CD4-positive, alpha-beta T cell treated with Interleukin-2 at 100 ng/mL for 4 hours (primary cell): ENCODE results near the gene MOCS3.

Experiments used
- DNase-seq: peaks from one replicate; pipeline ENCODE4 v3.0.0-alpha.2; 2020; ENCODE audit warnings: low spot score

Gene MOCS3, protein sequence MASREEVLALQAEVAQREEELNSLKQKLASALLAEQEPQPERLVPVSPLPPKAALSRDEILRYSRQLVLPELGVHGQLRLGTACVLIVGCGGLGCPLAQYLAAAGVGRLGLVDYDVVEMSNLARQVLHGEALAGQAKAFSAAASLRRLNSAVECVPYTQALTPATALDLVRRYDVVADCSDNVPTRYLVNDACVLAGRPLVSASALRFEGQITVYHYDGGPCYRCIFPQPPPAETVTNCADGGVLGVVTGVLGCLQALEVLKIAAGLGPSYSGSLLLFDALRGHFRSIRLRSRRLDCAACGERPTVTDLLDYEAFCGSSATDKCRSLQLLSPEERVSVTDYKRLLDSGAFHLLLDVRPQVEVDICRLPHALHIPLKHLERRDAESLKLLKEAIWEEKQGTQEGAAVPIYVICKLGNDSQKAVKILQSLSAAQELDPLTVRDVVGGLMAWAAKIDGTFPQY

DNA sequence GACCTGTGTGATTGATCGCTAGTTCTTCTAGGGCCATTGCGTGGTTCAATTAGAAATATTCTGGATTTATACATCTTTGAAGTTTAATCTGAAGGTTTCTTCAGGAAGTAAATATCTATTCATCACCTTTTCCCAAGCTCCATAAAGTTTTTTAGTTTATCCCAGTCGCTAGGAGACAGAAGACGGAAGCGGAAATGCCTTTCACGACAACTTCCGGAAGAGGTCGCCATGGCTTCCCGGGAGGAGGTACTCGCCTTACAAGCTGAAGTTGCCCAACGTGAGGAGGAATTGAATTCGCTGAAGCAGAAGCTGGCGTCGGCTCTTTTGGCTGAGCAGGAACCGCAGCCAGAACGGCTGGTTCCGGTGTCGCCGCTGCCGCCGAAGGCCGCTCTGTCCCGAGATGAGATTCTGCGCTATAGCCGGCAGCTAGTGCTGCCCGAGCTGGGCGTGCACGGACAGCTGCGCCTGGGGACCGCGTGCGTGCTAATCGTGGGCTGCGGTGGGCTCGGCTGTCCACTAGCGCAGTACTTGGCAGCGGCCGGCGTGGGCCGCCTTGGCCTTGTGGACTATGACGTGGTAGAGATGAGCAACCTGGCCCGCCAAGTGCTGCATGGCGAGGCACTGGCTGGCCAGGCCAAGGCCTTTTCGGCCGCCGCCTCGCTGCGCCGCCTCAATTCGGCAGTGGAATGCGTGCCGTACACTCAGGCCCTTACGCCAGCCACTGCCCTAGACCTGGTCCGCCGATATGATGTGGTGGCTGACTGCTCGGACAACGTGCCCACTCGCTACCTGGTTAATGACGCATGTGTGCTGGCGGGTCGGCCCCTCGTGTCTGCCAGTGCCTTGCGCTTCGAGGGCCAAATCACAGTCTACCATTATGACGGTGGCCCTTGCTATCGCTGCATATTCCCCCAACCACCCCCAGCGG, at the start of gene MOCS3:
Gene MOCS3, plus strand, starts transcription at position 204 of the 928 bp plus-strand sequence. Its CDS starts 25 bp downstream, at position 229.
- DNase-seq: peak; percentile 86

DNA sequence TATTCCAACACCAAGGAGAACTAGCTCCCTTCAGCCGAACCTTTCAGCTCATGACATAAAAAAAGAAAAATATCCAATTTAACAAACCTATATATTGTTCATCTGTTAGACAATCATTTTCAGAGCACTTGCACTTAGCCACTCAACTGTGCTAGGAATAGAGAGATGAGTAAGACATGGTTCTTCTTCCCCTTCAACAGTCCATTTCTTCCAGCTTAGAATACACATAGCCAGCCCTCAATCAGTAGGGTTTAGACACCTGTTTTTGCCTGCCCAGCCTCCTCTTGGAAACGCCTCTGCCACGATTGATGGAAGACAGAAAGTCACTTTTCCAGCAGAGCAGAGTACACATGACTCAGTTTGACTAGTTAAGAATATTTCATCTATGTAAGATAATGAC, 49.2 kb upstream of the MOCS3 start:
- no peak for DNase-seq

DNA sequence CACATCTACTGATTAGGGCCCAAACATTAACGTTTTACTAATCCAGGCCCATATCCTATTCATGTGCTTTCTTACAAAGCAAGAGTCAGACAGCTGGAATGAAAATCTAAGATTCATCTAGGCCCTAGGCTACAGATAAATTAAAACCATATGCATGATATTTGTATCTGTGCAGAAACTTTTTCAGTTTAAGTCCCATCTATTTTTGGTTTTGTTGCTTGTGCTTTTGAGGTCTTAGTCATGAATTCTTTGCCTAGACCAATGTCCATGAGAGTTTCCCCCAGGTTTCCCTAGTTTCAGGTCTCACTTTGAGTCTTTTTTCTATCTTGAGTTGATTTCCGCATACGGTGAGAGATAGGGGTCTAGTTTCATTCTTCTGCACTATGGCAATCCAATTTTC, 47.6 kb upstream of the MOCS3 start:
- no peak for DNase-seq

DNA sequence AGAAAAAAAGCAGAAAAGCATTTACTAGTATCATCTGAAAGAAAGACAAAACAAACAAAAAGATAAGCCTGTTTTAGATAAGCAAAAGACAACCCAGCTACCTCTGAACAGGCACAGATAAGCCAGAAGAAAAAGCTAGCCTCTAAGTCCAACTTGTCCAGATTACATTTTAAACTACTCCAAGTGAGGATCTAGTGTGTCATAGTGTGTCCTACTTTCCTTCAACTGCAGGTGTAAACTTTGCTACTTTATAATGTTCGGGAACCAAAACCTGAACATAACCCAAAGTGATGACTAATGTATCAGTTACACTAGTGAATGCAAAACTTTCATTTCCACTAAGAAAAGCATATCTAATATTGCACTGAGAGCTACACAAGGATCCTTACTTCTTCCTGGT, 46.9 kb upstream of the MOCS3 start:
- no peak for DNase-seq

DNA sequence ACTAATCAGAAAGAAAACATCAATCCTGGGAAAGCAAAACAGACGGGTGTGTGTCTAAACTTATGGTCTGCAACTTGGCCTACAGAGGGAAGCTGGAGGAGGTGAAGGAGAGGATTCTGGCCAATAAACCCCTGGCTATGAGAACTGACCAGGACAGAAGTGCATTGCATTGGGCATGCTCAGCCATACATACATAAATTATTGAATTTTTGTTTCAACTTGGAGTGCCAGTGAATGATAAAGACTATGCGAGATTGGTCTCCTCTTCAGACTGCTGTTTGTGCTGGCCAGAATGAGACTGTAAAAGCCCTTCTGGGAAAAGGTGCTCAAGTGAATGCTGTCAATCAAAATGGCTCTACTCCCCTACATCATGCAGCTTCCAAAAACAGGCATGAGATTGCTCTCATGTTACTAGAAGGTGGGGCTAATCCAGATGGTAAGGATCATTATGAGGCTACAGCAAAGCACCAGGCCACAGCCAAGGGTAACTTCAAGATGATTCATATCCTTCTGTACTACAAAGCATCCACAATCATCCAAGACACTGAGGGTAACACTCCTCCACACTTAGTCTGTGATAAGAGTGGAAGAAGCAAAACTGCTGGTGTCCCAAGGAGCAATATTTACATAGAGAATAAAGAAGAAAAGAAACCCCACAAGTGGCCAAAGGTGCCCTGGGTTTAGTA, 44.8 kb upstream of the MOCS3 start:
- peak; percentile 28 for DNase-seq

DNA sequence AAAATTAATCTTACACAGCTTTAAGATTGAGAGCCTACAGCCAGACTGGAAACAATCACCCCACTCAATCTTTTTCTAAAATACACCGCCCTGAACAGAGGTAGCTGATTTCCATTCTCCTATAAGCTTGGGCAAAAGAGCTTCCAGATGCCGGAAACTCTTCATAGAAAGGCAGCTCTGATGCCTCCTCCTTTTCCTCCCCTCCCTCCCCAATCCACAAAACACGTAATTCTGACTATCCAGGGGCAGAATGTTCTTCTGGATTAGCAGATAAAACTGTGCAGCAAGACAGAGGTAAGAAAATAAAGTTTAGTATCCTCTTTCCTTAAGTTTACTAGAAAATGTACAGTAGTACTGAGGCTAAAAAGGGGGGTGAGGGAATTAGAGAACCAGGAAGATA, 43.2 kb upstream of the MOCS3 start:
- DNase-seq: no peak

DNA sequence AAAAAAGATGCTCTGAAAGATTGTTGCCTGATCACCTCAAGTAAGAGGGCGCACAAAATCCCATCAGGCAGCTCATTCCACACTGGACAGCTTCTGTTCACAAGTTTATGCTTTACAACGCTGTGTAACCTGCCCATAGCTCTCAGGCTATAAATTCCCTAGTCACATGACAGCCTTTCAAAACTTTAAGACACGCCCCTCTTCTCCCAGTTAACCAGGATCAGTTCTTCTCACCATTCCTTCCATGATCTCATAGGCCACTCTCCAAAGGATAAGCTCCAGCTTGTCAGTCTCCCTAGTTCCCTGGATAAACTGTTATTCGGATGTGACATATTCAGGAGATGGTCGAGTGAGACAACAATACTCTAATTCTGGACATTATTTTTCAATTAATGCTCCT, 42.4 kb upstream of the MOCS3 start:
- no peak for DNase-seq

DNA sequence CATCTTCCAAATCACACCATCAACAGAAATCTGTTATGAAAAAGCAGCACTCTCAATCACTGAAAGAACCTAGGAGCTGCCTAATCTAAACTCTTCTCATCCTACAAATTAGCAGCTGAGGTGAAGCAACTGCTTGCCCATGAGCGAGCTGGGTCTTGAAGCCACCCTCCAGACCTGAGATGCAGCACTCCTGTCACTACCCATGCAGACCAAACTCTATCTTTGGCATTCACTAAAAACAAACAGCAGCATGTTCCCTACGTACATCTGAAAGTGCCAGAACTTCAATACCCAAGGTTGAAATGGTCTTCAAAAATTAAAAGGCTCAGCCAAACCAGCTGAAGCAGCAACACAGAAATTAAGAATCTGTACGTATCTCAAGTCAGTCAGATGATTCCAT, 41.7 kb upstream of the MOCS3 start:
- no peak for DNase-seq

DNA sequence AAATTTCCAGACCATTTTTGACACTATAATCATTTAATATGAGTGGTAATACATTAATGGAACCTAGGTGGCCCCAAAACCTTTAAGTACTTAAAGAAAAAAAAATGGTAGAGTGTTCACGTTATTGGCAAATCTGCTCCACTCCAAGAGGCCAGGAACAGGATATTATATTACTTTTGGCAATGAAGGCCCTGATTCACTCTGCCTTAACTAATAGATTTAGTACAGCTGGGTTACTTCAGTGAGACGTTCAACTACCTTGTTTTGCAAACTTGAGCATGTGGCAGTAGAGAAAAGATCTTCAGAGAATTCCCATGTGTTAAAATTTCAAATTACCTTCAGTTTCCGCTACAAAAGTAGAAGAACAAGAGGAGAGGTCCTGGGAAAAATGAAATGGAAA, 40.2 kb upstream of the MOCS3 start:
- no peak for DNase-seq

DNA sequence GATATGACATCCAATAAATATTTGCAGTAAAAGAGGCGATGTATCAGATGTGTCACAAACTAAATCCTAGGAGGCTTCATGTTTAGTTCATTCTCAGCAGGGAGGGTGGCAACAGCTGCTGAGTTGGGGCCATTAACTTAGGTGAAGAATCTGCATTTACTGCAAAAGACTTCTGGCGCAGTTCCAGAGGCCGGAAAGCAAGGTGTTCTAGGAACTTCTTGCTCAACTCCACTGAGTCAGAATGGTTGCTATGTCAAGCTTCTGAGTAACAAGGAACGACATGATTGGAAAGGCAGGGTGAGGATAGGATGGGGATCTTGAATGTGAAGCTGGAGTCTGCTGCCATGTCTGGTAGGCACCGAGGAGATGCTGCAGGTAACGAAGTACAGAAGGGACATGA, 39.1 kb upstream of the MOCS3 start:
- DNase-seq: peak; percentile 27

DNA sequence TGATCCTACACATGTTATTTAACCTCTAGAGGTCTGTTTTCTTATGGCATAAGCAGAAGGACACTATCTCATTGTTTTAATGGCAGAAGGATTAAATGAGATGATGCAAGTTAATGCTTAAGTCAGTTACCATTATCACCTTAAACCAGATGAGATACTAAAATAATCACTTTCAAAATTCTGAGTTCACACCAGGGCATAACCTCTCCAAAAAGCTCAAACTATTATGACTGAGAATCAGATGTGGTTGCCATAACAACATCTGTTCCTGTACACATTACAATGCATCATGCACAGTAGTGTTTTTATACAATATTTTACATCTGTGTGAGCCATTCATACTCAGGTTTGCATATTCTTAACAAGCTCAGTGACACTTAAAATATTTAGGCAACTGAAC, 37.6 kb upstream of the MOCS3 start:
- peak; percentile 56 for DNase-seq

DNA sequence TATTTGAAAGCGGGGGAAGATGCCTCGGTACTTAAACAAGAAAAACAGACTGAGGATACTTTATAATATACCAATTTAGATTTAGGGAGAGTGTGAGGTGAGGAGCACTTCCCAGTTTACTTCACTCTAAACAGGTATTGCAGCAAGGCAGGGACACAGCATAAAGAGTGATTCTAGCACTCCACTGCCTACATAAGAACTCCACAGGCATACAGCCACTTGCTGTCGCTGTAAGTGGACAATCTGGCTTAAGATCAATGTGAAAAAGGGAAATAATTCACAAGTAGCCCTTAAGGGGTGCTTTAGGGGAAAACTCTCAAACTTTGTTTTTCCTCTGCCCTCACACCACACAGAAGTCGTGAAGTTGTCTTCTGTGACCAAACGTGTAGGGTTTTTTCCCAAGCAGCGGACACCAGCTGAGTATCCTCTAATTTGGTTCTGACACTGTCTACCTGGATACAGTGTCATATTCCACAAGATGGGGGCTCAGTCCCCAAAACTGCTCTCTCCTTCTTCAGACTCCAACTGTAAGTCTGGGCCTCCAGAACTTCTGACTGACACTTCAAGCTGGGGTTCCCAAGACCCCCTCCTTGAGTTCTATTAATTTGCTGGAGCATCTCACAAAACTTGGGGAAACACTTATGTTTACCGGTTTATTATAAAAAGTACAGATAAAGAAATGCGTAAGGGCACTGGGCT, 36.7 kb upstream of the MOCS3 start:
- no peak for DNase-seq

DNA sequence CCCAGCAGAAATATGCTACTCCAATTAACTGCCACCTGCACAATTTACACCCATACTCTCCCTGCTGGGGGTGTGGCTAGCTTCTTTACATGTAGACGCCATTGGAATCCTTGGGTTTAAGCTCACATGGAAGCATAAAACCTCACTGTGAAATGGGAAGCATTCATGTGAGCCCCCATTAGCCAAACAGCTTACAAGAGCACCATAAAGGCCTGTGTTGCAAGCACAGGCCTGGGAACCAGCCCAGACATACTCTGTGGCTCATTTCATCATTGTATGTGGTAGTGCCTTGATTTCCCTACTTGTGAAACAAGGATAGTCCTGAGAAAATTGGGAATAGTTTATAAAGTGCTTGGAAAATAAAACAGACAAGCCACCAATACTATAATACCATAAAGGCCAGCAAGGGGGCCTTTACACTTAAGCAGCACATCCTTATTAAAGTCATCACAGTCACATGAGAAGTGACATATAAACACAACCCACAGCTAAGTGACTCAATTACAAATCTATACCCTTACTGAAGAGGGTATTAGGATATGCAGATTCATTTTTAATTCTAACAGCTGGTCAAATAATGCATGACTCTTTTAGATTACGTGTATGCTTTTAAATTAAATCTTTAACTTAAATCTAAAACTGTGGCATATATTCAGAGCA, 34.2 kb upstream of the MOCS3 start:
- no peak for DNase-seq

DNA sequence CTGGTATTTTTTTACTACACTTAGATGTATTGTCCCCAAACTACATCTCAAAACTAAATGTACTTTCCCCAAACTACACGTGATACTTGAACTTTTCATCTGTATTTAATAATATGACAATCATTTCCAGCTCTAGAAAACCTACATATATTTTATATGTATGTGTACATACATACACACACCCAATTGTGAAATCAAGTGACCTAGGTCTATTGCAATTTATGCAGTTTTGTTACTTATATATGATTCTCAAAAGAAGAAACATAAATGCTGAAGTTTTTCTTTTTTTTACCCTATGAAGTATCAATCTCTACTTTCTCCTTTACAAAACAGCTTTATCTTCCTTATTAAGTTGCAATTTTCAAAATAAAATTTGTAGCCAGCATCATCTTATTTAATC, 32.1 kb upstream of the MOCS3 start:
- DNase-seq: no peak

DNA sequence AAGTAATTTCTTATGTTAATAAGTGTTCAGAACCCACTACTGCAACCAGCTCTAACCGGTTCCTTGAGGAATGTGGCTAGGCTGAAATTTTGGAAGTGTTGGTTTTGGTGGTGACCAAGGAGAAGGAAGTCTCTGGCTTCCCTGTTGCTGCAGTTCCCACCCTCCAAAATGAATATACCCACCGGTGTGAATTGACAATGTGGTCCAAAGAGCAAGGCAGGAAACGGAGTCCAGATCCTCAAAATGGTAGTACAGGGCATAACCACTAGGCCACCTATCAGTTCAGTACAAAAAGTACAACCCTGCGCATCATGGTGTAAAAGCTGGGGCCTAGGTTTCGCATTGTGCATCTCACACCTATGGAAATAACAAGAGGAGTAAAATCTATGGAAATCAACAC, 30.1 kb upstream of the MOCS3 start:
- no peak for DNase-seq

DNA sequence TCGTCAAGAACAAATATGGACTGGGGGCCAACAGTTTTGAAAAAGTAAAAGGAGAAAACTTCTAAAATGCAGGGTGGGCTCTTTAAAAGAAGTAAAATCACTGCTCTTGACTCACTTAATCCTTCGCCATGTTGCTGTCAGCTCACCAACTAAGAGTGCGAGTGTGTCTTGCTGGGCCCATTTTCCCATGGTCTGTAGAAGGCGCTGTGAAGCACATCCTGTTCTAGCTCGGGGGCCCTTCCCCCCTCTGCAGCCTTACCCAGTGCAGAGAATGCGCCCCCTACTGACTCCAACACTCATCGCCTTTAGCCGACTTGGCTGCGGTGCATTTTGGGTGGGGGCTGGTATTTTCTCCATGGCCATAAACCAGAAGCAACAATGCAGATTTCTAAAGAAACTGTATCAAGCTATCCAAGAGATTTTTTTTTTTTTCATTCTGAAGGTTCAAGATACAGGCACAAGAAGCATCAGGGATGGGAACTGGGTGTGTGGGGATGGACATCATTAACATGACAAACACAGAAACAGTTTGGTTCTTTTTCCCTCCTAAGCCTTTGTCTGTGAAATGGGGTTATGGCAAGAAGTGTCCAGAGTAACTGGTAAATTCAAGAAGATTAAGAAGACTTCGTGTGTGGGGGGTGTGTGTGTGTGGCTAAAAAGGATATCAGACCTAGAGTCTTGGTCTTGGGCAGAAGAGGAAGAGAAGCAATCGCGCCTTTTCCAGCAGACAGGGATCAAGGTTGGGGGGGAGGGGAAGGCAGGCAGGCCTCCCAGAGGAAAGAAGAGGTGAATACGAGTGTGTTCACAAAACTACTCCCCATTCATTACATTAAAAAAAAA, 29.1 kb upstream of the MOCS3 start:
- DNase-seq: peak; percentile 94

DNA sequence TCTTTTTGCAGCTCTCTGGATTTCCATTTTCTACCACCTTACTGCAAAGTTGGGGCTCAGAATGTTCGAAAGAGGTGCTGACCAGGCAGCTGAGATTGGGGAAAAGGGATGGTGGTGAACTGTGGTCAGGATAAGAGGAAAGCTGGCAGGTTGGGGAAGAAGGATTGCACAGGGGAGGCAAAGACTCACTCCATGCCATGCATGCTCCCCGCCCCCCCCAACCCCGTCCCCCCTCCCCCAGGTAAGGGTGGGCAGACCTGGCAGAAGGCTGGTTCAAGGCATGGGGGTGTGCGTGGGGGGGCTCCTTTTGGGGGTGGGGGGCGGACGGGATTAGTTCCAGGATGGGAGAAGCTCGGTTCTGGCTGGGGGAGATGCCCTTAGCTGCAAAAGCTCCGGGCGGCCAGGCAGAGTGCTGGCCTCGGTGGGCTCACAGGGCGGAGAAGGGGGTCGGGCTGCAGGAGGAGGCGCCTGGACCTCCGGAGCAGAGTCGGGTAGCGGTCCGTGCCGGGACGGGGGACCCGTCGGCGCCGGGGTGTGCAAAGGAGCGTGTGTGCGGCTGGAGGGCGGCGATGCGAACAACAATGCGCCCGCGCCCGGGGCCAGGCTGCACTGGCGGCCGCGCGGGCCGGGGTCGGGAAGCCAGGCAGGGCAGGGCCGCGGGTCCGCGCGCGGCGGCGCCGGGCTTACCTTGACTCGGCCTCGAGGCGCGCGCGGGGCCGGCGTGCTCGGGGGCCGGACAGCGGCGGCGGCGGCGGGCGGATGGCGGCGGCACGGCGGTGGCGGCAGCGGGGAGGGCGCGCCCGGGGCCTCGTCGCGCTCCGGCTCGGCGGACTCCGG, 28.3 kb upstream of the MOCS3 start:
- DNase-seq: peak; percentile 14

DNA sequence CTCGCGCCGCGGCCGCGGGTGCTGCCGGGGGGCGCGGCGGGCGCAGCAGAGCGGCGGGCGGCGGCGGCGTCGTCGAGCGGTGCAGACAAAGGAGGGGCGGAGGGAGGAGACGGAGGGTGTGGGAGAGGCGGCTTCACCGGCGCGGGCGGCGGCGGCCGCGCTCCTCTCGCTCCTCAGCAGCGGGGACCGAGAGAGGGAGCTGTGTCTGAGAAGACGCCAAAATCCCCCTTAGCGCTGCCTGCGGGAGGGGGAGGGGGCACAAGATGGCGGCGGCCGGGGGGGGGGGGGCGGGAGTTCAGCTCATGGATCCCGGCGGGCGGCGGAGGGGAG, 27.7 kb upstream of the MOCS3 start:
- DNase-seq: no peak

DNA sequence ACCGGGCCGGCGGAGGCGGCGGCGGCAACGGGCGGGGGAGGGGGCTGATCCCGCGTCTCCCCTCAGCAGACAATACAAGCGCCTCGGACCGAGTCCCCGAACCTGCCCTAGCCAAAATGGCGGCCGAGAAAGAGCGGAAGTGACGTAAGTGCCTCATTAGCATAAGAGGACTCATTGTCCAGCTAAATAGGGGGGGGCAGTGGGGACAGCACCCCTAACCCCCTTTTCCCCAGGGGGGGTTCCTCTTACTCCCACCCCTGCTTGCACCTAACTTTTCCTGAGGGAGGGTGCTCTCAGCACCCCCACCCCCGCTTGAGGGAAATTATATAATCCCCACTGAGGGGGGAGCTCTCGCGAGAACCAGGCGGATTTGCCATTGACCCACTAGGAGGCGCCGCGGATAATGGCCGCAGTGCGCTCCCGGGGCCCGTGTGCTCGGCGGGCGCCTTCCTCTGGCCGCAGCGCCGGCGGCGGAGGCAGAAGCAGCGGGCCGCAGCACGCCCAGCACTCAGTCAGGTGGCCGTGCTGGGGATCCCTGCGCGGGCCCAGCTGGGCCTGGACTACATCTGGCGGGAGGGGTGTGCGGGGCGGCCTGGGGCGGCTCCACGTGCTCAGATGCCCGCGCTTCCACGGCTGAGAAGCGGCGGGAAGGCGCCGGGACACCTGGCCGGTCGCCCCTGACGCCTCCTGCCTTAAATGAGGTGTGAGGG, 27.2 kb upstream of the MOCS3 start, which contains the start of gene ADNP:
Gene ADNP, minus strand, starts transcription at position 132 of the 710 bp plus-strand sequence. CDS start 27,441 bp downstream, outside the sequence.
- DNase-seq: peak; percentile 90
